Heart left ventricle (tissue), 16 donors: ENCODE measurements around the gene PLEKHA6. TPM values are rescaled to one million over a fixed set of nuclear protein-coding genes. Genes with fewer than 3 reads are reported as not detected.
A peak's percentile ranks its signal among the peaks of the same experiment; 100 is the strongest.

ENCODE experiments used
- ATAC-seq, 4 donors: fragments of 200-7000 bp; cut with Tn5 transposase; one replicate each; pipeline ENCODE4 v1.9.1; 2020 to 2022; ENCODE audit warnings: moderate library complexity in 4 of 4, mild to moderate bottlenecking in 3 of 4, moderate number of reproducible peaks in 1 of 4
- DNase-seq, 5 donors: peaks; one replicate each; pipeline ENCODE4 v3.0.0-alpha.2; 2020
- H3K27ac ChIP-seq, 12 donors: fragments of 200-600 bp; sonication (generic) in 4 of 12; one replicate each; pipeline versions ENCODE4 v1.5.0 to v1.8.0; 2016 to 2022; ENCODE audit warnings: mild to moderate bottlenecking in 2 of 12
- H3K27me3 ChIP-seq, 9 donors: fragments of 200-600 bp; sonication (generic) in 2 of 9; one replicate each; pipeline versions ENCODE4 v1.5.1 to v1.8.0; 2016 to 2022; ENCODE audit warnings: mild to moderate bottlenecking in 3 of 9
- H3K36me3 ChIP-seq, 9 donors: fragments of 200-600 bp; sonication (generic) in 2 of 9; one replicate each; pipeline versions ENCODE4 v1.5.0 to v1.8.0; 2018 to 2022; ENCODE audit warnings: mild to moderate bottlenecking in 2 of 9
- H3K4me1 ChIP-seq, 12 donors: fragments of 200-600 bp; sonication (generic) in 4 of 12; one replicate each; pipeline versions ENCODE4 v1.5.0 to v1.8.0; 2016 to 2022; ENCODE audit warnings: mild to moderate bottlenecking in 3 of 12
- H3K4me3 ChIP-seq, 12 donors: fragments of 200-600 bp; sonication (generic) in 4 of 12; one replicate each; pipeline versions ENCODE4 v1.5.0 to v1.8.0; 2017 to 2022; ENCODE audit warnings: mild to moderate bottlenecking in 9 of 12, moderate library complexity in 4 of 12
- H3K9me3 ChIP-seq, 12 donors: fragments of 200-600 bp; sonication (generic) in 4 of 12; one replicate each; pipeline versions ENCODE4 v1.5.0 to v1.8.0; 2016 to 2022; ENCODE audit warnings: mild to moderate bottlenecking in 1 of 12
- POLR2A ChIP-seq, 2 donors: fragments of 450-650 bp; IDR thresholded peaks; one replicate each; pipeline ENCODE4 v1.6.1; 2017; ENCODE audit warnings: antibody characterized with exemption in 2 of 2, mild to moderate bottlenecking in 2 of 2, moderate library complexity in 2 of 2
- WGBS, 4 donors: extraction: QIAGEN DNeasy Blood & Tissue Kit in 2 of 4; methylation state at CpG; one replicate each; pipeline versions ENCODE4 v1.1.5 to v1.1.7; 2013 to 2018; 5-methylcytosine and 5-hydroxymethylcytosine counted together
- intact Hi-C, 10 donors: fragments of 100-400 bp; cut with DNase I; formaldehyde crosslinking; loops; one replicate each; pipeline versions ENCODE4 v1.11.1 to v1.14.2; 2022
- polyA plus RNA-seq, 2 donors: library from polyadenylated mRNA; stranded (reverse); fragments of 200-250 nt; gene quantifications; one replicate each; pipeline ENCODE4 v1.2.3, GENCODE V29; 2013
- total RNA-seq, 9 donors: library from RNA; depleted of rRNA in 2 of 9; stranded (reverse); fragments of >200 nt in 2 of 9; fragmentation: NEBNext Ultra II Directional in 3 of 9; extraction: Animal tissue kit (Norgen Biotek cat#: 25700) in 3 of 9; gene quantifications; one replicate each; pipeline versions ENCODE4 v1.1.0 to v1.2.4, GENCODE V29; 2016 to 2023
- TF ChIP-seq, protein P1 (sequence below), 12 donors: fragments of 200-600 bp; sonication (generic) in 4 of 12; IDR thresholded peaks; one replicate each; pipeline versions ENCODE4 v1.5.0 to v1.8.0; 2018 to 2022; ENCODE audit warnings: antibody characterized with exemption in 12 of 12, mild to moderate bottlenecking in 5 of 12
- donor health status: ischemic (EF 13 %, LVEDD 7.1; RV severe dilation, severe dysfunction).
- donor health status: healthy with polysubstance abuse.
- donor health status: DM: no; HTN: yes; CAD: no.
- donor health status: DM: no; HTN: no; CAD: no.
- donor health status: ischemic (EF 25% LVEDD 6.9; RV normal size, moderate dysfunction).
- donor health status: ischemic (EF 25% LVEDD 5.7; RV mildly dilated, moderate dysfunction).
- donor health status: healthy.
- donor health status: DM: yes; HTN: yes; CAD: no.
- donor health status: ischemic (EF 35%, LVEDD 5.7; RV mildly dilated, moderate dysfunction).
- donor health status: nonischemic (EF 11% LVEDD 7.7; RV severe dilation, severe dysfunction).
- donor health status: DM: yes; HTN: yes; CAD: no.
- donor health status: PGD.
- donor health status: ischemic (EF 29% LVEDD 5.4; RV normal size, mild dysfunction).
- donor health status: nonischemic (EF 23%, LVEDD 6.1; RV moderate dilation, normal function).

The PLEKHA6 gene
- total and polyA plus RNA-seq, 11 donors, result 5.2 to 33.2 (median 18.9) TPM

DNA sequence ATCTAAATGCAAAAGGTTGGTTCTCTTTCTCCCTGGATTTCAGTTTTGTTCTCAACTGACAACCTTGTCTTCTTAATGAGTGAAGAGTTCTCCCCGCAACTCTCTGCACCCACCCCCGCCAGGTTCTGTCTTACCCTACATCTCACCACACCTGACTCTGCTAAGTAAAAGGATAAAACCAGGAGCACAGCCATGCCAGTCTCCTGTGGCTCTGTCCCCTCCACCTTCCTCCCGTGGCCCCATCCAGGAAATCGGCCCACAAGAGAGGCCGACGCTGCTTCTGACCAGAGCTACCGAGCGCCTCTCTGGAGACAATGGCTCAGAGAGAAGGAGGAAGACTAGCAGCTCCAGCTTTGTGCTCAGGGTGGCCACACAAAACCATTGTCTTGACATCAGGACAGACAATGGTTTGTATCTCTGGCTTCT is 72.2 kb downstream of the PLEKHA6 start:
- Histone ChIP-seq H3K36me3 (no peaks in the 10 kb centered on the region), H3K9me3 (no peaks in the 10 kb centered on the region), H3K27me3 (no peaks in the 10 kb centered on the region), H3K27ac (peak overlapping the region; percentile 11 to 91 (median 82)), H3K4me3 (peak overlapping the region; percentile 8 to 53 (median 43)), H3K4me1 (peaks cover 9 to 78% (median 55%) of the 10 kb centered on the region in 12 donors)
- TF ChIP-seq POLR2A (IDR thresholded peaks at IDR 0.05), result no peak
- TF ChIP-seq, protein P1, sequence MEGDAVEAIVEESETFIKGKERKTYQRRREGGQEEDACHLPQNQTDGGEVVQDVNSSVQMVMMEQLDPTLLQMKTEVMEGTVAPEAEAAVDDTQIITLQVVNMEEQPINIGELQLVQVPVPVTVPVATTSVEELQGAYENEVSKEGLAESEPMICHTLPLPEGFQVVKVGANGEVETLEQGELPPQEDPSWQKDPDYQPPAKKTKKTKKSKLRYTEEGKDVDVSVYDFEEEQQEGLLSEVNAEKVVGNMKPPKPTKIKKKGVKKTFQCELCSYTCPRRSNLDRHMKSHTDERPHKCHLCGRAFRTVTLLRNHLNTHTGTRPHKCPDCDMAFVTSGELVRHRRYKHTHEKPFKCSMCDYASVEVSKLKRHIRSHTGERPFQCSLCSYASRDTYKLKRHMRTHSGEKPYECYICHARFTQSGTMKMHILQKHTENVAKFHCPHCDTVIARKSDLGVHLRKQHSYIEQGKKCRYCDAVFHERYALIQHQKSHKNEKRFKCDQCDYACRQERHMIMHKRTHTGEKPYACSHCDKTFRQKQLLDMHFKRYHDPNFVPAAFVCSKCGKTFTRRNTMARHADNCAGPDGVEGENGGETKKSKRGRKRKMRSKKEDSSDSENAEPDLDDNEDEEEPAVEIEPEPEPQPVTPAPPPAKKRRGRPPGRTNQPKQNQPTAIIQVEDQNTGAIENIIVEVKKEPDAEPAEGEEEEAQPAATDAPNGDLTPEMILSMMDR (IDR thresholded peaks at IDR 0.05), result no peak
- intact Hi-C loops, result no loop called here
- WGBS, 4 donors, result 15 to 26% (median 17%) methylated on average over 8 of the region's 8 CpGs
- DNase-seq, result no peak
- peak in 3 of 4 donors; percentile 9 to 36 (median 28) for ATAC-seq

DNA sequence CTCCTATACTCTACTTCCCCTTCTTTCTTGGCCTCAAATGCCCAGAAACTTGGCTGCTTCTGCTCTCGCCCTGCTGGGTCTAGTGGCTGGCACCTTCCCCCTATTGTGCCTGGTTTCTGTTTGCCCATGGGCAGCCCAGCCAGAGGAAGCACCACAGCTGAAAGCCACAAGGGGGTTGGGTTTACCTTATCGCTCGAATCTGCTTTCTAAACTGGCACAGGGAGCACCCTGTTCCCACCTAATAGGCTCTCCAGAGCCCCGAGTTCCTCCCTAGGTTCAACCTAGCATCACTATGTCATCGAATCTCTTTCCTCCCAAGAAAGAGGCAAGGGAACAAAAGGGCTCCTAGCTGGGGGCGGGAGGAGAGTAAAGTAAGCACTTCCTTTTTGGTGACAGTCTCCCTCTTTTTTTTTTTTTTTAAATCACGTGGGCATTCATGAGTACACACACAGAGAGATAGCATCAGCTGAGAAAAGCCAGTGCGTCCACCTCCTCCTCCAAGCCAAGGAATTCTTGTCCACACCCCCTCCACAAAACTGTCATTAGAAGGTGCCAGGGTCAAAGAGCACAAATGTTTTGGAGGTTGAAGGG is 72.8 kb downstream of the PLEKHA6 start:
- TF ChIP-seq, protein P1 (IDR thresholded peaks at IDR 0.05), result no peak
- no peak for TF ChIP-seq POLR2A (IDR thresholded peaks at IDR 0.05)
- 9 to 14% (median 13%) methylated on average over 8 of the region's 8 CpGs for WGBS, 4 donors

DNA sequence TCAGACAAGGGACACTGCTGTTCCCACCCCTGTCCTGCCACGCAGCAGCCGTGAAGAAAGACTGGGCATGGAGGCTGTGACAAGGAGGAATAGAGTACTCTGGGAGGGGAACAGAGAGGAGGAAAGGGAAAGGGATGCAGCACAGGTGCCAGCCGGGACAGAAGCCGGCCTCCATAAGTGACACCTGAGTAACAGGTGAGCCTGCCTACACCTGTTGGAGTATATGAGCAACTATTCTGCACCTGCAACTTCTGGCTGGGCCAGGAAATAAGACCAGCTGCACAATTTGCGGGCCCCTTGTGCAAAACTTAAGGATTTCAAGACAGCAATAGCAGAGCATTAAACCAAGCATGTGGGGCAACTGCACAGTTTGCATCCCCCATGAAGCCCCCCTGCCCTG is 73.4 kb downstream of the PLEKHA6 start:
- TF ChIP-seq, protein P1 (IDR thresholded peaks at IDR 0.05), result no peak
- TF ChIP-seq POLR2A (IDR thresholded peaks at IDR 0.05), result no peak
- 69 to 85% (median 76%) methylated on average over 5 of the region's 5 CpGs for WGBS, 4 donors
- H3K4me1 ChIP-seq, result peaks cover 9 to 88% (median 62%) of the 10 kb centered on the region in 12 donors
- no peaks in the 10 kb centered on the region for H3K9me3 ChIP-seq
- ATAC-seq, result no peak
- no peaks in the 10 kb centered on the region for H3K36me3 ChIP-seq
- intact Hi-C loops, result no loop called here
- H3K27me3 ChIP-seq, result no peaks in the 10 kb centered on the region
- peak overlapping the region in 10 of 12 donors; percentile 13 to 53 (median 46) for H3K4me3 ChIP-seq
- H3K27ac ChIP-seq, result peak overlapping the region; percentile 70 to 91 (median 82)
- no peak for DNase-seq

More for the DNA sequence above, 72.8 kb downstream of the PLEKHA6 start:
- no peaks in the 10 kb centered on the region for H3K27me3 ChIP-seq
- peak; percentile 3 to 48 (median 30) for ATAC-seq
- no peaks in the 10 kb centered on the region for H3K36me3 ChIP-seq
- H3K4me3 ChIP-seq, result peak overlapping the region; percentile 8 to 53 (median 43)
- intact Hi-C loops, result no loop called here
- H3K27ac ChIP-seq, result peak overlapping the region; percentile 11 to 91 (median 82)
- H3K9me3 ChIP-seq, result no peaks in the 10 kb centered on the region
- peak; percentile 48 to 72 (median 62) for DNase-seq
- peaks cover 9 to 82% (median 60%) of the 10 kb centered on the region in 12 donors for H3K4me1 ChIP-seq

DNA sequence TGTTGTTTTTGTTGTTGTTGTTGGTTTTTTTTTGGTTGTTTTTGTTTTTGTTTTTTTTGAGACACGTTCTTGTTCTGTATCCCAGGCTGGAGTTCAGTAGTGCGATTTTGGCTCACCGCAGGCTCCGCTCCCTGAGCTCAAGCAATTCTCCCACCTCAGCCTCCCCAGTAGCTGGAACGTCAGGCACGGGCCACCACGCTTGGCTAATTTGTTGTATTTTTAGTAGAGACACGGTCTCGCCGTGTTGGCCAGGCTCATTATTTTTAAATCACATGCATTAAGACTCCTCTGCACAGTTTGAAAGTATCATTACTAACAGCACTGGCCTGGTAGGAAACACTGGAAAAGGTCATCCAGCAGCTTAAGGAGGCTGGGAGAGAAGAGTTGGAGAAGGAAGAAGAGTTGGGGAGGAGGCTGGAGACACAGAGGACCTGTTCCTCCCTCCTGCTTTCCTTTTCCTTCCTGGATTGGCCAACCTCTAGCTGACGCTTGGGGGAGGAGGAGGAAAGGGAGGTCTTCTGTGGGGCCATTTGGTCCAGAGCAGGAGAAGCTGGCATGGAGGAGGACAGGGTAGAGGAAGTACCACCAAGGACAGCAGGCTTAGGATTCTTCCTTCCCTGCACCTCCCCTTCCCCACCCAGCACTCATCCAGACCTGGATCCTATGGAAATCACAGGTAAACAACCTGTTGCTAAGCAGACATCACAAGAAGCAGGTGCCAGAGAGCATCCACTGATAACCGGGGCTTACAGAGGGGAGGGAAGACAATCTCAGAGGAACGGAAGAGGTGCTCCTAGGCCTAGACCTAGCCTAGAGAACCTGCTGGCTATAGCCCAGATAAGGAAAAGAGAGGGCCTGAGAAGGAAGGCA is 74.1 kb downstream of the PLEKHA6 start:
- peaks cover 9 to 93% (median 62%) of the 10 kb centered on the region in 12 donors for H3K4me1 ChIP-seq
- H3K36me3 ChIP-seq, result no peaks in the 10 kb centered on the region
- no peaks in the 10 kb centered on the region for H3K9me3 ChIP-seq
- H3K27me3 ChIP-seq, result no peaks in the 10 kb centered on the region
- 52 to 64% (median 61%) methylated on average over 13 of the region's 13 CpGs for WGBS, 4 donors
- H3K27ac ChIP-seq, result peak overlapping the region; percentile 68 to 91 (median 81)
- TF ChIP-seq, protein P1 (IDR thresholded peaks at IDR 0.05), result no peak
- TF ChIP-seq POLR2A (IDR thresholded peaks at IDR 0.05), result no peak
- DNase-seq, result no peak
- peak in 2 of 4 donors; percentile 35 for ATAC-seq
- intact Hi-C loops, result no loop called here
- H3K4me3 ChIP-seq, result peak overlapping the region in 10 of 12 donors; percentile 13 to 53 (median 46)
